ENCODE results near the gene KLF6. TPM values are rescaled to one million over a fixed set of nuclear protein-coding genes. Genes with fewer than 3 reads are reported as not detected.

The KLF6 gene
- total and polyA plus RNA-seq, 2 donors (not counting 1 experiment from before 2014, with no cell fraction given), result 96.1 to 105 TPM

DNA sequence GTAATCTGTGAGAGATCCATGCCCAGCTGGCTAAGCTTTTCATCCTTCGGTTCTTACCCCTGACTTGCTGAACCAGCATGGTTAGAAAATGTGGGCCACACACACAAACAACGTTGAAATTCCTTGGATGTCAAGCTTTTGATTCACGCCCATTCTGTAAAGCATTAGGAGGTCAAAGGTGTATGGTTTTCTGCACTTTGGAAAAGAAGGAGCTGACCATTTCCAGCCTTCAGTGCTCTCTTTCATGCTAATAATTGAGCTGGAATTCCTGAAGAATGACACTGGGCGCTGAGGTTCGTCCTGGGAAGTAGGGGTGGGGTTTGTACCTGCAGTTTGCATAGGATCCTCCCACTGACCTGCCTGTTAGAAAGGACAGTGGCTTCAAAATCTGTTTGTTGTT is 23.1 kb downstream of the KLF6 start:
- DNase-seq (ENCODE audit: low read depth in 2 of 2), result peak; percentile 61 to 77
- no peaks in the 10 kb centered on the region for H3K79me2 ChIP-seq (ENCODE audit: control insufficient read depth, insufficient read depth, low read length)
- H3K27ac ChIP-seq (ENCODE audit: insufficient read depth, low read length), result no peak overlapping the region
- no peak overlapping the region for H3K4me3 ChIP-seq (replicated peaks in 1 of 4; ENCODE audit: control extremely low read depth in 1 of 4, insufficient read depth in 1 of 4, low read depth in 3 of 4, low read length in 4 of 4)
- TF ChIP-seq EZH2 (IDR thresholded peaks at IDR 0.05; ENCODE audit: low read length, missing control alignments), result no peak
- TF ChIP-seq, protein P1, sequence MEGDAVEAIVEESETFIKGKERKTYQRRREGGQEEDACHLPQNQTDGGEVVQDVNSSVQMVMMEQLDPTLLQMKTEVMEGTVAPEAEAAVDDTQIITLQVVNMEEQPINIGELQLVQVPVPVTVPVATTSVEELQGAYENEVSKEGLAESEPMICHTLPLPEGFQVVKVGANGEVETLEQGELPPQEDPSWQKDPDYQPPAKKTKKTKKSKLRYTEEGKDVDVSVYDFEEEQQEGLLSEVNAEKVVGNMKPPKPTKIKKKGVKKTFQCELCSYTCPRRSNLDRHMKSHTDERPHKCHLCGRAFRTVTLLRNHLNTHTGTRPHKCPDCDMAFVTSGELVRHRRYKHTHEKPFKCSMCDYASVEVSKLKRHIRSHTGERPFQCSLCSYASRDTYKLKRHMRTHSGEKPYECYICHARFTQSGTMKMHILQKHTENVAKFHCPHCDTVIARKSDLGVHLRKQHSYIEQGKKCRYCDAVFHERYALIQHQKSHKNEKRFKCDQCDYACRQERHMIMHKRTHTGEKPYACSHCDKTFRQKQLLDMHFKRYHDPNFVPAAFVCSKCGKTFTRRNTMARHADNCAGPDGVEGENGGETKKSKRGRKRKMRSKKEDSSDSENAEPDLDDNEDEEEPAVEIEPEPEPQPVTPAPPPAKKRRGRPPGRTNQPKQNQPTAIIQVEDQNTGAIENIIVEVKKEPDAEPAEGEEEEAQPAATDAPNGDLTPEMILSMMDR (conservative IDR thresholded peaks at IDR 0.05 in 1 of 2, IDR thresholded peaks at IDR 0.05 in 1 of 2; ENCODE audit: low read depth in 1 of 2, low read length in 2 of 2), result no peak
- no peaks in the 10 kb centered on the region for H4K20me1 ChIP-seq (ENCODE audit: control insufficient read depth, extremely low read depth, insufficient read depth, low read length)
- H3K9ac ChIP-seq (ENCODE audit: insufficient read depth, low read length), result no peak overlapping the region
- no peaks in the 10 kb centered on the region for H3K9me3 ChIP-seq (ENCODE audit: control insufficient read depth, insufficient read depth, low read depth, low read length)
- no peak overlapping the region for H3K4me2 ChIP-seq (ENCODE audit: extremely low read depth, insufficient read depth, low read length)
- no peak overlapping the region for H2AFZ ChIP-seq (ENCODE audit: low read length)
- H3K36me3 ChIP-seq (ENCODE audit: control insufficient read depth, insufficient read depth, low read length), result no peaks in the 10 kb centered on the region
- no peaks in the 10 kb centered on the region for H3K27me3 ChIP-seq (ENCODE audit: control insufficient read depth, insufficient read depth, low read length)
- no peaks in the 10 kb centered on the region for H3K4me1 ChIP-seq (ENCODE audit: control insufficient read depth, extremely low read depth, insufficient read depth, low read length)

DNA sequence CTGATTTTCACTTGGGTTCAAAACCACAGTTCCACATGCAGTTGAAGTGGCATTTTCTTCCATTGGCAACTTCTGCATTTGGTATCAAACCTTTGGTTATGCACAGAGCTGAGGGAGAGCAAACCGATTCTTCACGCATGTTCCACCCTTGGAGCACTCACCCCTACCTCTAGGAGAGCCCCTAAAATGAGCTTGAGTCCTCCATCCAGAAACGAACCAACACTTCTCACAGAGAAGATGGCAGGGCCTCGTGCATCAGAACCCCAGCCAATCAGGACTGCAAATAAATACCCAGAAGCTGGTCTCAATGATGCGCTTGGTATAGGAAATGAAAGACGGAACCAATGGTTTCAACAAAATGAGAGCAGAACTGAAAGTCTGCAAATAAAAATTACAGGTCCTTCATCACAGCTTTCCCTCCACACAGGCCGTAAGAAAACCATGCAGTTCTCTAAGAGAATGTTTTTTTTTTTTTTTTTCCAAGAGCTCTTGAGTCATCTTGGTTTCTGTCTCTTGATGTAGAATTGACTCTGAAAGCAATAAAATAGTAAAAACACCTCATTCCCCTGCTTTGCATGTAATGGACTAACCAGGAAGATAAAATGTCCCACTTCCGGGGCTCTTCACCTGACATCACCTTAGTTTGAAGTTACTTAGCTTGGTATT is 23.9 kb downstream of the KLF6 start:
- no peak for TF ChIP-seq EZH2 (IDR thresholded peaks at IDR 0.05; ENCODE audit: low read length, missing control alignments)
- TF ChIP-seq, protein P1 (conservative IDR thresholded peaks at IDR 0.05 in 1 of 2, IDR thresholded peaks at IDR 0.05 in 1 of 2; ENCODE audit: low read depth in 1 of 2, low read length in 2 of 2), result no peak
- no peaks in the 10 kb centered on the region for H3K9me3 ChIP-seq (ENCODE audit: control insufficient read depth, insufficient read depth, low read depth, low read length)

DNA sequence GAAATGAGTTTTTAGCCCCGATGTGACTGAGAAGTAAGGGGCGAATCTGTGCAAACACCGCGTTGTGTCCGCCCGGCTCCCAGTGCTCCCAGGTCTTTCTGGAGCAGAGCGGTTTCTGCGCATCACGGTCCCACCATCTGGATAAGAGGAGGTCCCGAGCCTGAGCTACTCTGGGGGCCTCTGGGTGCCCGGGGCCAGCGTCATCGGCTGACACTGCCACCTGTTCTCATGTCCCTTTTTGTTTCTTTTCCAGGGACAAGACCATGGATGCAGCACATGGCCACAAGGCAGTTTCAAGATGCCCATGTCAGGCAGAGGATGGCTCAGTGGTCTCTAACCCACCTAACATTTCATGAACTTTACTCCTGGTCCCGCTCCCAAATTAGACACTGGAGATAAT is 24.9 kb downstream of the KLF6 start:
- no peaks in the 10 kb centered on the region for H4K20me1 ChIP-seq (ENCODE audit: control insufficient read depth, extremely low read depth, insufficient read depth, low read length)
- H3K4me2 ChIP-seq (ENCODE audit: extremely low read depth, insufficient read depth, low read length), result no peak overlapping the region
- no peaks in the 10 kb centered on the region for H3K79me2 ChIP-seq (ENCODE audit: control insufficient read depth, insufficient read depth, low read length)
- H3K9me3 ChIP-seq (ENCODE audit: control insufficient read depth, insufficient read depth, low read depth, low read length), result no peaks in the 10 kb centered on the region
- no peak overlapping the region for H3K27ac ChIP-seq (ENCODE audit: insufficient read depth, low read length)
- H3K9ac ChIP-seq (ENCODE audit: insufficient read depth, low read length), result no peak overlapping the region
- H3K4me1 ChIP-seq (ENCODE audit: control insufficient read depth, extremely low read depth, insufficient read depth, low read length), result no peaks in the 10 kb centered on the region
- DNase-seq (ENCODE audit: low read depth in 2 of 2), result no peak
- H3K4me3 ChIP-seq (replicated peaks in 1 of 4; ENCODE audit: control extremely low read depth in 1 of 4, insufficient read depth in 1 of 4, low read depth in 3 of 4, low read length in 4 of 4), result no peak overlapping the region
- no peak overlapping the region for H2AFZ ChIP-seq (ENCODE audit: low read length)
- no peak for TF ChIP-seq EZH2 (IDR thresholded peaks at IDR 0.05; ENCODE audit: low read length, missing control alignments)
- TF ChIP-seq, protein P1 (conservative IDR thresholded peaks at IDR 0.05 in 1 of 2, IDR thresholded peaks at IDR 0.05 in 1 of 2; ENCODE audit: low read depth in 1 of 2, low read length in 2 of 2), result no peak
- no peaks in the 10 kb centered on the region for H3K36me3 ChIP-seq (ENCODE audit: control insufficient read depth, insufficient read depth, low read length)
- no peaks in the 10 kb centered on the region for H3K27me3 ChIP-seq (ENCODE audit: control insufficient read depth, insufficient read depth, low read length)

More for the DNA sequence above, 23.9 kb downstream of the KLF6 start:
- no peak overlapping the region for H3K9ac ChIP-seq (ENCODE audit: insufficient read depth, low read length)
- no peaks in the 10 kb centered on the region for H3K4me1 ChIP-seq (ENCODE audit: control insufficient read depth, extremely low read depth, insufficient read depth, low read length)
- no peak overlapping the region for H3K4me3 ChIP-seq (replicated peaks in 1 of 4; ENCODE audit: control extremely low read depth in 1 of 4, insufficient read depth in 1 of 4, low read depth in 3 of 4, low read length in 4 of 4)
- no peaks in the 10 kb centered on the region for H3K36me3 ChIP-seq (ENCODE audit: control insufficient read depth, insufficient read depth, low read length)
- no peak overlapping the region for H3K27ac ChIP-seq (ENCODE audit: insufficient read depth, low read length)
- H3K27me3 ChIP-seq (ENCODE audit: control insufficient read depth, insufficient read depth, low read length), result no peaks in the 10 kb centered on the region
- DNase-seq (ENCODE audit: low read depth in 2 of 2), result no peak
- no peaks in the 10 kb centered on the region for H4K20me1 ChIP-seq (ENCODE audit: control insufficient read depth, extremely low read depth, insufficient read depth, low read length)
- H2AFZ ChIP-seq (ENCODE audit: low read length), result no peak overlapping the region
- H3K4me2 ChIP-seq (ENCODE audit: extremely low read depth, insufficient read depth, low read length), result no peak overlapping the region
- no peaks in the 10 kb centered on the region for H3K79me2 ChIP-seq (ENCODE audit: control insufficient read depth, insufficient read depth, low read length)

Data from fibroblast of lung (primary cell).